Gastroesophageal sphincter (tissue), 3 donors: ENCODE measurements around the gene CCT6A.
A peak's percentile ranks its signal among the peaks of the same experiment; 100 is the strongest.

Experiments used
- EP300 ChIP-seq: sonication (generic); formaldehyde crosslinking; IDR thresholded peaks from one replicate; pipeline ENCODE4 v1.6.1; 2017; ENCODE audit warnings: antibody characterized with exemption, mild to moderate bottlenecking
- POLR2A ChIP-seq, 2 donors: fragments of 450-650 bp; IDR thresholded peaks; one replicate each; pipeline ENCODE4 v1.6.1; 2017; ENCODE audit warnings: antibody characterized with exemption in 2 of 2, mild to moderate bottlenecking in 2 of 2, moderate library complexity in 1 of 2
- POLR2AphosphoS5 ChIP-seq: sonication (generic); formaldehyde crosslinking; IDR thresholded peaks from one replicate; pipeline ENCODE4 v1.6.1; 2017; ENCODE audit warnings: antibody characterized with exemption
- TF ChIP-seq, protein P1 (sequence below), 4 experiments: fragments of 200-600 bp in 2 of 4; fragments of 450-650 bp in 2 of 4; sonication (generic) in 1 of 4; IDR thresholded peaks; one replicate each; pipeline ENCODE4 v1.5.1; 2017 to 2019; ENCODE audit warnings: antibody characterized with exemption in 4 of 4, mild to moderate bottlenecking in 2 of 4, moderate library complexity in 2 of 4

GRCh38 chr7:56033671-56034432 is 17.7 kb upstream of the CCT6A start:
- TF ChIP-seq, protein P1, sequence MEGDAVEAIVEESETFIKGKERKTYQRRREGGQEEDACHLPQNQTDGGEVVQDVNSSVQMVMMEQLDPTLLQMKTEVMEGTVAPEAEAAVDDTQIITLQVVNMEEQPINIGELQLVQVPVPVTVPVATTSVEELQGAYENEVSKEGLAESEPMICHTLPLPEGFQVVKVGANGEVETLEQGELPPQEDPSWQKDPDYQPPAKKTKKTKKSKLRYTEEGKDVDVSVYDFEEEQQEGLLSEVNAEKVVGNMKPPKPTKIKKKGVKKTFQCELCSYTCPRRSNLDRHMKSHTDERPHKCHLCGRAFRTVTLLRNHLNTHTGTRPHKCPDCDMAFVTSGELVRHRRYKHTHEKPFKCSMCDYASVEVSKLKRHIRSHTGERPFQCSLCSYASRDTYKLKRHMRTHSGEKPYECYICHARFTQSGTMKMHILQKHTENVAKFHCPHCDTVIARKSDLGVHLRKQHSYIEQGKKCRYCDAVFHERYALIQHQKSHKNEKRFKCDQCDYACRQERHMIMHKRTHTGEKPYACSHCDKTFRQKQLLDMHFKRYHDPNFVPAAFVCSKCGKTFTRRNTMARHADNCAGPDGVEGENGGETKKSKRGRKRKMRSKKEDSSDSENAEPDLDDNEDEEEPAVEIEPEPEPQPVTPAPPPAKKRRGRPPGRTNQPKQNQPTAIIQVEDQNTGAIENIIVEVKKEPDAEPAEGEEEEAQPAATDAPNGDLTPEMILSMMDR (IDR thresholded peaks at IDR 0.05) = peak in 2 of 4 experiments; percentile 29 to 49
- TF ChIP-seq POLR2A (IDR thresholded peaks at IDR 0.05) = no peak
- TF ChIP-seq POLR2AphosphoS5 = no peak
- TF ChIP-seq EP300 = no peak
